Right lobe of liver (tissue), 6 donors: ENCODE results near the gene CTSW. TPM values are rescaled to one million over a fixed set of nuclear protein-coding genes. Genes with fewer than 3 reads are reported as not detected.

Source experiments
- ATAC-seq, 4 donors: fragments of 200-7000 bp; cut with Tn5 transposase; one replicate each; pipeline ENCODE4 v1.9.1; 2020; ENCODE audit warnings: mild to moderate bottlenecking in 4 of 4, moderate library complexity in 4 of 4
- DNase-seq, 3 donors: peaks; one replicate each; pipeline ENCODE4 v3.0.0-alpha.2; 2020
- H3K27ac ChIP-seq, 3 donors: fragments of 200-600 bp; one replicate each; pipeline ENCODE4 v1.8.0; 2022
- H3K27me3 ChIP-seq, 2 donors: fragments of 200-600 bp; one replicate each; pipeline ENCODE4 v1.8.0; 2022
- H3K36me3 ChIP-seq, 4 donors: fragments of 200-600 bp; sonication (generic) in 1 of 4; one replicate each; pipeline versions ENCODE4 v1.5.1 to v1.8.0; 2017 to 2022; ENCODE audit warnings: control low read depth in 1 of 4
- H3K4me1 ChIP-seq, 4 donors: fragments of 200-600 bp; sonication (generic) in 1 of 4; one replicate each; pipeline versions ENCODE4 v1.5.1 to v1.8.0; 2017 to 2022; ENCODE audit warnings: control low read depth in 1 of 4
- H3K4me3 ChIP-seq, 3 donors: fragments of 200-600 bp; one replicate each; pipeline ENCODE4 v1.8.0; 2022
- H3K9me3 ChIP-seq, 4 donors: fragments of 200-600 bp; sonication (generic) in 1 of 4; one replicate each; pipeline versions ENCODE4 v1.5.1 to v1.8.0; 2017 to 2022; ENCODE audit warnings: control low read depth in 1 of 4
- POLR2A ChIP-seq: fragments of 450-650 bp; IDR thresholded peaks from one replicate; pipeline ENCODE4 v1.6.1; 2017; ENCODE audit warnings: antibody characterized with exemption, mild to moderate bottlenecking
- WGBS: methylation state at CpG from one replicate; pipeline ENCODE4 v1.1.6; 2018; ENCODE audit warnings: low coverage, low lambda C conversion rate; ENCODE audit not compliant: insufficient coverage; ENCODE audit errors: missing lambda C conversion rate; 5-methylcytosine and 5-hydroxymethylcytosine counted together
- intact Hi-C, 2 donors: fragments of 100-400 bp; cut with DNase I; formaldehyde crosslinking; loops; one replicate each; pipeline versions ENCODE4 v1.11.2 to v1.14.1; 2022
- total RNA-seq, 6 experiments: library from RNA; depleted of rRNA in 2 of 6; stranded (reverse); fragments of >200 nt in 2 of 6; fragmentation: NEBNext Ultra II Directional in 3 of 6; extraction: Animal tissue kit (Norgen Biotek cat#: 25700) in 3 of 6; gene quantifications; one replicate each; pipeline versions ENCODE4 v1.1.0 to v1.2.4, GENCODE V29; 2016 to 2023
- TF ChIP-seq, protein P1 (sequence below), 4 donors: fragments of 200-600 bp in 3 of 4; fragments of 450-650 bp in 1 of 4; IDR thresholded peaks; one replicate each; pipeline versions ENCODE4 v1.5.1 to v1.8.0; 2016 to 2022; ENCODE audit warnings: antibody characterized with exemption in 4 of 4, mild to moderate bottlenecking in 2 of 4
- donor health status: DM: no; HTN: yes; CAD: no.
- donor health status: DM: no; HTN: no; CAD: no.
- donor health status: DM: no; HTN: no; CAD: no.
- donor health status: DM: no; HTN: yes; CAD: no.
- donor health status: DM: no; HTN: yes; CAD: no.

The CTSW gene
- total RNA-seq, 6 experiments from 2014 or later, result 0.49 to 1.3 (median 1.0) TPM

GRCh38 chr11:65885808-65886536, 6.3 kb downstream of the CTSW start:
- intact Hi-C loops, result loop anchor here (10.0 kb wide), 1 partner anchor 99 kb away; no protein-coding TSS in a partner anchor
- no peak for DNase-seq

DNA sequence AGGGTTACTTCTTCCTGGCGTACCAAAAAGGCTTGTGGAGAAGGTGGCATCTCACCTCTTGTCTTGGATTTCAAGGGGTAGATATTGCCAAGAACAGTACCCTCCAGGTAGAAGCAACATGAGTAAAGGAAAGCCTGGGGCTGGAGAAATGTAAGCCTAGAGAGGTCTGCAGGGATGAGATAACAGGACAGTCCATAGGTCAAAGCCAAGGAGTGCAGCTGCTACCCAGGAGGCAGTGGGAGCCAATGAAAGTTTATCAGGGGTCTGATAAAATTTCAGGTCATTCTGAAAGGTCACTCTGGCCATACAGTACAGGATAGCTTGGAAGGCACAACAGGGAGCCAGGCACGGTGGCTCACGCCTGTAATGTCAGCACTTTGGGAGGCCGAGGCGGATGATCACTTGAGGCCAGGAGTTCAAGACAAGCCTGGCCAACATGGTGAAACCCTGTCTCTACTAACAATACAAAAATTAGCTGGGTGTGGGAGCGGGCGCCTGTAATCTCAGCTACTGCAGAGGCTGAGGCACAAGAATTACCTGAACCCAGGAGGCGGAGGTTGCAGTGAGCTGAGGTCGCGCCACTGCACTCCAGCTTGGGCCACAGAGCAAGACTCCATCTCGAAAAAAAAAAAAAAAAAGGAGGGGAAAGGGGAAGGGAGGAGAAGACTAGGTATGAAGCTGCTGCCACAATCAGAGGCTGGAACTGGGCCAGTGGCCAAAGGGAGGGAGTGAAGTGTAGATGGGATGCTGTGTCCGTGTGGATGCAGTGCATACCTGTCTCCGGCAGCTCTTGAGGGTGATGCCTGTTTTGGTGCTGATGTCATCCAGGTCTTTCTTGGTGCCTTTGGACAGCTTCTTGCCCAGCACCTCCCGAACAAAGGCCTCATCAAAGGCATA, 7.4 kb downstream of the CTSW start:
- DNase-seq (no peak), ATAC-seq (no peak)
- WGBS, result 78% methylated on average over 10 of the region's 14 CpGs
- Histone ChIP-seq H3K36me3 (peaks cover 0 to 11% (median 0%) of the 10 kb centered on the region in 4 donors), H3K9me3 (no peaks in the 10 kb centered on the region), H3K27me3 (no peaks in the 10 kb centered on the region), H3K4me3 (peak overlapping the region in 2 of 3 donors; percentile 73 to 80), H3K4me1 (peaks cover 0 to 32% (median 8%) of the 10 kb centered on the region in 4 donors), H3K27ac (peak overlapping the region in 1 of 3 donors; percentile 88)
- intact Hi-C loops, result loop anchor here (10.0 kb wide), 1 partner anchor 98 kb away; no protein-coding TSS in a partner anchor
- TF ChIP-seq, protein P1, sequence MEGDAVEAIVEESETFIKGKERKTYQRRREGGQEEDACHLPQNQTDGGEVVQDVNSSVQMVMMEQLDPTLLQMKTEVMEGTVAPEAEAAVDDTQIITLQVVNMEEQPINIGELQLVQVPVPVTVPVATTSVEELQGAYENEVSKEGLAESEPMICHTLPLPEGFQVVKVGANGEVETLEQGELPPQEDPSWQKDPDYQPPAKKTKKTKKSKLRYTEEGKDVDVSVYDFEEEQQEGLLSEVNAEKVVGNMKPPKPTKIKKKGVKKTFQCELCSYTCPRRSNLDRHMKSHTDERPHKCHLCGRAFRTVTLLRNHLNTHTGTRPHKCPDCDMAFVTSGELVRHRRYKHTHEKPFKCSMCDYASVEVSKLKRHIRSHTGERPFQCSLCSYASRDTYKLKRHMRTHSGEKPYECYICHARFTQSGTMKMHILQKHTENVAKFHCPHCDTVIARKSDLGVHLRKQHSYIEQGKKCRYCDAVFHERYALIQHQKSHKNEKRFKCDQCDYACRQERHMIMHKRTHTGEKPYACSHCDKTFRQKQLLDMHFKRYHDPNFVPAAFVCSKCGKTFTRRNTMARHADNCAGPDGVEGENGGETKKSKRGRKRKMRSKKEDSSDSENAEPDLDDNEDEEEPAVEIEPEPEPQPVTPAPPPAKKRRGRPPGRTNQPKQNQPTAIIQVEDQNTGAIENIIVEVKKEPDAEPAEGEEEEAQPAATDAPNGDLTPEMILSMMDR (IDR thresholded peaks at IDR 0.05), result no peak
- TF ChIP-seq POLR2A, result no peak

More at GRCh38 chr11:65885808-65886536, 6.3 kb downstream of the CTSW start:
- TF ChIP-seq, protein P1 (IDR thresholded peaks at IDR 0.05), result no peak
- TF ChIP-seq POLR2A, result no peak
- Histone ChIP-seq H3K36me3 (peaks cover 0 to 11% (median 0%) of the 10 kb centered on the region in 4 donors), H3K4me3 (no peak overlapping the region), H3K27me3 (no peaks in the 10 kb centered on the region), H3K4me1 (peaks cover 0 to 25% (median 8%) of the 10 kb centered on the region in 4 donors), H3K9me3 (no peaks in the 10 kb centered on the region), H3K27ac (no peak overlapping the region)
- no peak for ATAC-seq
- WGBS, result 77% methylated on average over 9 of the region's 12 CpGs

DNA sequence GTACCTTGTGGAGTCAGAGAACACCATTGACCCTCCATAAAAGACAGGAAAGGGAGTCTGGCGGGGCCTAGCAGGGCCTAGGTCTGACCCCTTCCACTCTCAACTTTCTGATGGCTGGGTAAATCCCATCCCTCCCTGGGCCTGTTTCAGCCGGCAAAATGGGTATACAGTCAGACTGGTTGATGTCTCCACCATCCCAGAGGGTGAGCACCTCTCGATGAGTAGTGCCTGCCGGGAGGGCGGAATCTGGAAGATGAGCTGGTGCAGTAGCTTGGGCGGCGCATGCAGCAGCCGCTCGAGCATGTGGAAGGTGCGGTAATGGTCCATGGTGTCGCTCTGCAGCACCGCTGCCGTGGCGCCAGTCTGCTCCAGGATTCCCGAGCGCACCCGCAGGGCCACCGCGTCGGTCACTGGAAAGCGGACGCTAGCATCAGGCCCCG, 8.1 kb downstream of the CTSW start:
- ATAC-seq, result no peak
- DNase-seq, result no peak
- Histone ChIP-seq H3K27ac (peak overlapping the region; percentile 81 to 88 (median 85)), H3K9me3 (no peaks in the 10 kb centered on the region), H3K36me3 (peaks cover 0 to 11% (median 0%) of the 10 kb centered on the region in 4 donors), H3K27me3 (no peaks in the 10 kb centered on the region), H3K4me1 (peaks cover 0 to 32% (median 8%) of the 10 kb centered on the region in 4 donors), H3K4me3 (peak overlapping the region; percentile 73 to 89 (median 80))
- TF ChIP-seq, protein P1 (IDR thresholded peaks at IDR 0.05), result no peak
- no peak for TF ChIP-seq POLR2A
- intact Hi-C loops, result loop anchor here (10.0 kb wide), 1 partner anchor 97 kb away; no protein-coding TSS in a partner anchor
- 15% methylated on average over 5 of the region's 23 CpGs for WGBS

DNA sequence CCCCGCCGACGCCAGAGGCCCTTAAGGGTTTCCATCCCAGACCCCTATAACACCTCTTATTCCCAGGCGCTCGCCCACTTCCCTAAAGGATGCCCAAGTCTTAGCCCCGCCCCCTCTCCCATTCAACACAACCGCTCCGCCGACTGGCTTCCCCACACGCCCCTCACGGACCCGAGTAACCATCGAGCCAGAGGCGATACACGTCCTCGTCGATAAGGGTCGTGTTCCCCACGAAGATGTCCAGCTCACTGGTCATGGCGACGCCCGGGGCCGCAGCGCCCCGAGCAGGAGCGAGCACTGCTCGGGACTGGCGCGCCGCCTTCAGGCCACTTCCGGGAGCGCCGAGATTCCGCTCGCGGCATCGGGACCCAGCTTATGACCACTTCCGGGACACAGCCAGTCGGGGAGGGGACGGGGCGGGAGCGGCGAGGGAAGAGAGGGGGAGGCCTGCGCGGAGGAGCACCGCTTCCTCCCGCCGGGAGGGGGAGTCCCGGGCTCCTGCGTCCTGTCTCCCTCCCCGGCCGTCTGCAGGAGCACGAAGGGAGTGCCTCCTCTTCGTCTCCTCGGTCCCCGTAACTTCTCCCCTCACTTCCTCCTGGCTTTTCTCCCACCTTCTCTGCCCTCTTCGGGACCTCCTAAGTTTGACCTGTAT, 8.7 kb downstream of the CTSW start, which contains the start of gene FIBP:
Gene FIBP, minus strand, starts transcription at position 309 of the 652 bp plus-strand sequence. Its CDS starts 53 bp downstream, at position 256.
- intact Hi-C loops, result loop anchor here (10.0 kb wide), 1 partner anchor 97 kb away; no protein-coding TSS in a partner anchor
- peak; percentile 91 for TF ChIP-seq POLR2A
- TF ChIP-seq, protein P1 (IDR thresholded peaks at IDR 0.05), result peak; percentile 79 to 88 (median 81)
- Histone ChIP-seq H3K36me3 (peaks cover 0 to 11% (median 0%) of the 10 kb centered on the region in 4 donors), H3K4me3 (peak within 1 kb of the TSS; percentile 73 to 89 (median 80)), H3K27me3 (no peaks in the 10 kb centered on the region), H3K27ac (peak within 1 kb of the TSS; percentile 81 to 88 (median 85)), H3K4me1 (peaks cover 0 to 32% (median 8%) of the 10 kb centered on the region in 4 donors), H3K9me3 (no peaks in the 10 kb centered on the region)
- DNase-seq (peak; percentile 98 to 99 (median 98)), ATAC-seq (peak; percentile 82 to 90 (median 86))
- 0% methylated on average over 7 of the region's 57 CpGs for WGBS
